Vagina (tissue), 2 donors: ENCODE results near the gene TRAF6. TPM values are rescaled to one million over a fixed set of nuclear protein-coding genes. Genes with fewer than 3 reads are reported as not detected.
"Not testable (repeated sequence)": the region's sequence is repeated elsewhere in the genome, so short reads cannot be mapped to it uniquely, and the experiment has no call there.

Experiments
- DNase-seq, 2 donors: peaks; one replicate each; pipeline ENCODE4 v3.0.0-alpha.2; 2017; ENCODE audit errors: extremely low spot score in 2 of 2
- H3K27ac ChIP-seq: fragments of 200-600 bp; sonication (generic); one replicate; pipeline ENCODE4 v1.5.1; 2019
- H3K27me3 ChIP-seq: fragments of 200-600 bp; sonication (generic); one replicate; pipeline ENCODE4 v1.5.1; 2019
- H3K36me3 ChIP-seq, 2 donors: fragments of 200-600 bp; sonication (generic); one replicate each; pipeline ENCODE4 v1.5.1; 2017 to 2019
- H3K4me1 ChIP-seq: fragments of 200-600 bp; sonication (generic); one replicate; pipeline ENCODE4 v1.5.1; 2019
- H3K4me3 ChIP-seq, 2 donors: fragments of 200-600 bp; sonication (generic); 1 replicate in 1 of 2; 2 replicates in 1 of 2; pipeline ENCODE4 v1.5.1; 2016 to 2019
- H3K9me3 ChIP-seq: fragments of 200-600 bp; sonication (generic); one replicate; pipeline ENCODE4 v1.5.1; 2019
- POLR2A ChIP-seq, 2 donors: fragments of 450-650 bp; IDR thresholded peaks; one replicate each; pipeline ENCODE4 v1.6.1; 2017; ENCODE audit warnings: antibody characterized with exemption in 2 of 2, mild to moderate bottlenecking in 2 of 2, moderate library complexity in 2 of 2
- POLR2AphosphoS5 ChIP-seq, 2 donors: sonication (generic); formaldehyde crosslinking; IDR thresholded peaks; one replicate each; pipeline ENCODE4 v1.9.0; 2017; ENCODE audit warnings: antibody characterized with exemption in 2 of 2, mild to moderate bottlenecking in 2 of 2, low read depth in 1 of 2; ENCODE audit not compliant: insufficient read depth in 1 of 2
- intact Hi-C: fragments of 100-400 bp; cut with DNase I; formaldehyde crosslinking; loops from one replicate; pipeline ENCODE4 v1.15.1; 2023
- total RNA-seq: library from RNA; depleted of rRNA; stranded (reverse); fragments of >200 nt; gene quantifications from one replicate; pipeline ENCODE4 v1.2.3, GENCODE V29; 2016
- TF ChIP-seq, protein P1 (sequence below), 3 experiments: fragments of 450-650 bp in 2 of 3; fragments of 200-600 bp in 1 of 3; sonication (generic) in 1 of 3; IDR thresholded peaks; one replicate each; pipeline ENCODE4 v1.5.1; 2017 to 2019; ENCODE audit warnings: antibody characterized with exemption in 3 of 3, mild to moderate bottlenecking in 2 of 3, moderate library complexity in 2 of 3

Gene TRAF6
- total RNA-seq, 1 donor from 2014 or later, result 10.6 TPM

DNA sequence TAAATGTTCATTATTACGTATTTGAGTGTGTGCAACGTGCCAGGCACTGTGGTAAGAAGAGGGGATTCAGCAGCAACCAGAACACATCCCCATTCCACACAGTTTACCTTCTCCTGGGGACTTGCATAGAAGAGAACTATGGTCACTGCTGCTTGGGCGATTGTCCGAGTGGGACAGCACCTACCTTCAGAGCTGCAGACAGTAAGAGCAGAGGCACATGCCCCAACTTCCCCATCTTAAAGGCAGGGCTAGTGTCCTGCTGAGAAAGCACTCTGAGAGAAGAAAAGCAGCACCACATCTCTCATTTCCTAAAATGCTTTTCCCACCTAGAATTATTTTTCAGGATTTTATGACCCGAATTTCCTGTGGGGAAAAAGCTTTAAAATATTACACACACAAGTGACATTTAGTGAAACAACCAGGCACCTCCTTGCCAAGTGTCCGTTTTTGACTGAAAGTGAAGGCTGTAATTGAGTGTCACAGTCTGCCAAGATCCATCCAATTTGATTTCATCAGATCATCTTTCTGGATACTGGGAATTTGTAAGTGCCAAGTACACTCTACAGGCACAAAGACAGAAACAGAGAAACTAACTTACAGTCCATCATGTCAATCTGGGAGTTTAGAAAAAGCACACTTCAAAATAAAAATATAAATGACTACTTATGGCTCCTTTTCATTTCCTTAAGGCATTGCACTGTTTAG lies 24.6 kb downstream of the TRAF6 start:
- peaks cover 0 to 17% of the 10 kb centered on the region in 2 donors for H3K36me3 ChIP-seq
- H3K9me3 ChIP-seq, result no peaks in the 10 kb centered on the region
- no peak overlapping the region for H3K27ac ChIP-seq
- no peaks in the 10 kb centered on the region for H3K27me3 ChIP-seq
- TF ChIP-seq POLR2A (IDR thresholded peaks at IDR 0.05) (no peak), POLR2AphosphoS5 (IDR thresholded peaks at IDR 0.05; ENCODE audit: insufficient read depth in 1 of 2, low read depth in 1 of 2) (no peak)
- TF ChIP-seq, protein P1, sequence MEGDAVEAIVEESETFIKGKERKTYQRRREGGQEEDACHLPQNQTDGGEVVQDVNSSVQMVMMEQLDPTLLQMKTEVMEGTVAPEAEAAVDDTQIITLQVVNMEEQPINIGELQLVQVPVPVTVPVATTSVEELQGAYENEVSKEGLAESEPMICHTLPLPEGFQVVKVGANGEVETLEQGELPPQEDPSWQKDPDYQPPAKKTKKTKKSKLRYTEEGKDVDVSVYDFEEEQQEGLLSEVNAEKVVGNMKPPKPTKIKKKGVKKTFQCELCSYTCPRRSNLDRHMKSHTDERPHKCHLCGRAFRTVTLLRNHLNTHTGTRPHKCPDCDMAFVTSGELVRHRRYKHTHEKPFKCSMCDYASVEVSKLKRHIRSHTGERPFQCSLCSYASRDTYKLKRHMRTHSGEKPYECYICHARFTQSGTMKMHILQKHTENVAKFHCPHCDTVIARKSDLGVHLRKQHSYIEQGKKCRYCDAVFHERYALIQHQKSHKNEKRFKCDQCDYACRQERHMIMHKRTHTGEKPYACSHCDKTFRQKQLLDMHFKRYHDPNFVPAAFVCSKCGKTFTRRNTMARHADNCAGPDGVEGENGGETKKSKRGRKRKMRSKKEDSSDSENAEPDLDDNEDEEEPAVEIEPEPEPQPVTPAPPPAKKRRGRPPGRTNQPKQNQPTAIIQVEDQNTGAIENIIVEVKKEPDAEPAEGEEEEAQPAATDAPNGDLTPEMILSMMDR (IDR thresholded peaks at IDR 0.05), result no peak
- peaks cover 10% of the 10 kb centered on the region for H3K4me1 ChIP-seq
- no peak for DNase-seq
- H3K4me3 ChIP-seq, result no peak overlapping the region
- intact Hi-C loops, result no loop called here

DNA sequence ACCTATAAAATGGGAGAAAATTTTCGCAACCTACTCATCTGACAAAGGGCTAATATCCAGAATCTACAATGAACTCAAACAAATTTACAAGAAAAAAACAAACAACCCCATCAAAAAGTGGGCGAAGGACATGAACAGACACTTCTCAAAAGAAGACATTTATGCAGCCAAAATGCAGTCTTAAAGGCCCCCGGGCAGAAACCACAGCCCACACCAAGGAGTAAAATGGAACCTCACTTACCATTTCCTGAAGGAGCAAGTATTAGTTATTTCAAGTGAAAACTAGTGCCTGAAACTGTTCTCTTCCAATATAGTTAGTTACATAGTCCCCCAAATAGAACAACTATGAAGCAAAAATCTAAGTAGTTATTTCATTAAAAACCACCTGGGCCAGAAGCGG lies 27.0 kb downstream of the TRAF6 start:
- H3K27ac ChIP-seq, H3K36me3 ChIP-seq, H3K27me3 ChIP-seq, H3K9me3 ChIP-seq, DNase-seq, H3K4me1 ChIP-seq, intact Hi-C loops, H3K4me3 ChIP-seq: not testable (repeated sequence)

DNA sequence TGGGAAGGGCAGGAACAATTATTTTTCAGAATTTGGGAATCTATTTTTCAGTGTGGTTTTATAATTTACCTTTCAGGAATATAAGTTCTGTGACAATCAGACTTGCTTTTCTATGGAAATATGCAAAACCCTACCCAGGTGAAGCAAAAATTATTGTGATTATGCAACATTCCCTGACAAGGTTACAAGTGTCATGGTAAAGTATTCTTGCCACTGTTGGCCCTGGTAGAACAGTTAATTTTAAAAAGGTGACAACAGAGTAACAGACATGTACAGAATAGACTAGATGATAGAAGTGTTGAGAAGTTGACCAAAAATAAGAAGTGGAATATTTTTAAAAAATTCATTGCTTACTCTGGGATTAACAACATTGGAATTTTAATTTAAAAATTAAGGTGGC lies 29.2 kb downstream of the TRAF6 start:
- Histone ChIP-seq H3K27me3 (no peaks in the 10 kb centered on the region), H3K4me3 (no peak overlapping the region), H3K36me3 (no peaks in the 10 kb centered on the region), H3K27ac (no peak overlapping the region), H3K9me3 (no peaks in the 10 kb centered on the region), H3K4me1 (no peaks in the 10 kb centered on the region)
- TF ChIP-seq, protein P1 (IDR thresholded peaks at IDR 0.05), result no peak
- TF ChIP-seq POLR2AphosphoS5 (IDR thresholded peaks at IDR 0.05; ENCODE audit: insufficient read depth in 1 of 2, low read depth in 1 of 2) (no peak), POLR2A (IDR thresholded peaks at IDR 0.05) (no peak)
- DNase-seq, result no peak
- intact Hi-C loops, result no loop called here

DNA sequence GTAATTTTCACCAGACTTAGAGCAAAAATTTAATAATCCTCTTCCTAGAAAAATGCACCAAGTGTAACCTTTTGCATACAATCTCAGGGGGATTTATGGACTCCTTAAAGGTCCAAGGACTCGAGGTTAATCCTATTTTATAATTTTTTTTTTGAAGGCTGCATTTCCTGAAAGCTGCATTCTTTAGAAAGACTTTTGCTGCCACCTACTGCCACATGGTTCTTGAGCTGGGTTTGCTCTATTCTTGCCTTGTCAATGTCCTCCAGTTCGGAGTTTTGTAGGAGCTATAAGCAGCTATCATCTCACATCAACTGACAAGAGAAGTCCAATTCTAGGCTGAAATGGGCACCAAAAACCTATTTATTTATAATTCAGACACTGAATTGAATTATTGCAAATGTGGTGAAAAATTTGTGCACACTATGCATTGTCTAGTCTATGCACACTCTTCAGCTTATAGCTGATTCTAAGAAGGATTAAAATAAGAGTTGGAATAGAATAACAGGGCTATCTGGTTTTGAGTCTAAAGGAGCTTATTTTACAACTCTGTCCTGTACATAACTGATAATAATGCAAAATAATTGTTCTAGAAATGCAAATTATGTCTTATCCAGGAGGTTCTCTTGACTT lies 31.3 kb downstream of the TRAF6 start:
- Histone ChIP-seq H3K27me3 (no peaks in the 10 kb centered on the region), H3K4me1 (no peaks in the 10 kb centered on the region), H3K9me3 (no peaks in the 10 kb centered on the region), H3K4me3 (no peak overlapping the region), H3K36me3 (no peaks in the 10 kb centered on the region), H3K27ac (no peak overlapping the region)
- intact Hi-C loops, result loop anchor here (5.0 kb wide), 1 partner anchor 172 kb away; no protein-coding TSS in a partner anchor
- no peak for TF ChIP-seq POLR2AphosphoS5 (IDR thresholded peaks at IDR 0.05; ENCODE audit: insufficient read depth in 1 of 2, low read depth in 1 of 2)
- TF ChIP-seq, protein P1 (IDR thresholded peaks at IDR 0.05), result peak; percentile 9 to 53 (median 30)
- no peak for DNase-seq

DNA sequence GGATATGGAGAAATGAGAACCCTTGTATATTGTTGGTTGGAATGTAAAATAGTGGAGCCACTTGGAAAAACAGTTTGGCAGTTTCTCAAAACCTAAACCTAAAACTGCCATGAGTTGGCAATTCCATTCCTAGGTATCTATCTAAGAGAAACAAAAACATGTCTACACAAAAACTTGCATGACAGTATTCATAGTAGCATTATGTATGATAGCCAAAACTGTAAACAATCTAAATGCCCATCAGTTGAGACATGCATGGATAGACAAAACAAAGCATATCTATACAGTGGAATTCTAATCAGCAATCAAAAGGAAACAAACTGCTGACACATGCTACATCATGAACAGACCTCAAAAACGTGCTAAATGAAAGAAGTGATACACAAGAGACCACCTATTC lies 34.9 kb downstream of the TRAF6 start:
- Histone ChIP-seq H3K27me3 (no peaks in the 10 kb centered on the region), H3K27ac (no peak overlapping the region), H3K36me3 (no peaks in the 10 kb centered on the region), H3K4me3 (no peak overlapping the region), H3K9me3 (no peaks in the 10 kb centered on the region), H3K4me1 (peaks cover 6% of the 10 kb centered on the region)
- no peak for TF ChIP-seq POLR2AphosphoS5 (IDR thresholded peaks at IDR 0.05; ENCODE audit: insufficient read depth in 1 of 2, low read depth in 1 of 2)
- TF ChIP-seq, protein P1 (IDR thresholded peaks at IDR 0.05), result no peak
- TF ChIP-seq POLR2A (IDR thresholded peaks at IDR 0.05), result no peak
- intact Hi-C loops, result loop anchor here (5.0 kb wide), 1 partner anchor 168 kb away; no protein-coding TSS in a partner anchor
- DNase-seq, result no peak
